ENCODE results near the gene FZR1.

Gene FZR1

GRCh38 chr19:3478409-3479176 lies 27.5 kb upstream of the FZR1 start:
- Mint-ChIP-seq H3K36me3 (ENCODE audit: insufficient read depth) (peaks cover 9% of the 10 kb centered on the region), H3K4me3 (peak overlapping the region; percentile 68 to 78), H3K27ac (peak overlapping the region; percentile 71 to 72), H3K27me3 (no peaks in the 10 kb centered on the region), H3K4me1 (ENCODE audit: low read depth in 2 of 2) (peaks cover 13 to 17% of the 10 kb centered on the region in 2 donors), H3K9me3 (no peaks in the 10 kb centered on the region)
- ATAC-seq (replicated peaks) (peak; percentile 25), DNase-seq (no peak)

- H3K4me1 Mint-ChIP-seq (ENCODE audit: low read depth in 2 of 2), result peaks cover 13 to 17% of the 10 kb centered on the region in 2 donors
- H3K4me3 Mint-ChIP-seq, result peak overlapping the region; percentile 68 to 78
- no peaks in the 10 kb centered on the region for H3K9me3 Mint-ChIP-seq
- H3K36me3 Mint-ChIP-seq (ENCODE audit: insufficient read depth), result peaks cover 9% of the 10 kb centered on the region
- ATAC-seq (replicated peaks) (peak; percentile 75), DNase-seq (peak; percentile 44 to 53 (median 50))
- H3K27ac Mint-ChIP-seq, result peak overlapping the region; percentile 71 to 72
- no peaks in the 10 kb centered on the region for H3K27me3 Mint-ChIP-seq
Measured at GRCh38 chr19:3479177-3479833, 26.8 kb upstream of the FZR1 start.

- H3K36me3 Mint-ChIP-seq (ENCODE audit: insufficient read depth), result peaks cover 12% of the 10 kb centered on the region
- ATAC-seq (replicated peaks) (peak; percentile 52), DNase-seq (peak in 2 of 3 experiments; percentile 28)
- no peaks in the 10 kb centered on the region for H3K9me3 Mint-ChIP-seq
- peak overlapping the region in 1 of 2 donors; percentile 68 for H3K4me3 Mint-ChIP-seq
- H3K27ac Mint-ChIP-seq, result peak overlapping the region in 1 of 2 donors; percentile 71
- no peaks in the 10 kb centered on the region for H3K27me3 Mint-ChIP-seq
- H3K4me1 Mint-ChIP-seq (ENCODE audit: low read depth in 2 of 2), result peaks cover 13 to 17% of the 10 kb centered on the region in 2 donors
Measured at GRCh38 chr19:3479834-3480215, 26.3 kb upstream of the FZR1 start.

GRCh38 chr19:3480383-3481091 lies 25.6 kb upstream of the FZR1 start, which contains the start of gene SMIM24:
Gene SMIM24, minus strand, starts transcription at chr19:3480525. Its CDS starts 62 bp downstream, at chr19:3480463.
- peak within 1 kb of the TSS in 1 of 2 donors; percentile 71 for H3K27ac Mint-ChIP-seq
- no peaks in the 10 kb centered on the region for H3K9me3 Mint-ChIP-seq
- peaks cover 13 to 17% of the 10 kb centered on the region in 2 donors for H3K4me1 Mint-ChIP-seq (ENCODE audit: low read depth in 2 of 2)
- peaks cover 12% of the 10 kb centered on the region for H3K36me3 Mint-ChIP-seq (ENCODE audit: insufficient read depth)
- no peak for DNase-seq
- peak within 1 kb of the TSS; percentile 68 to 78 for H3K4me3 Mint-ChIP-seq
- H3K27me3 Mint-ChIP-seq, result no peaks in the 10 kb centered on the region
- ATAC-seq (replicated peaks), result no peak

GRCh38 chr19:3481241-3482090 lies 24.6 kb upstream of the FZR1 start:
- peaks cover 13 to 17% of the 10 kb centered on the region in 2 donors for H3K4me1 Mint-ChIP-seq (ENCODE audit: low read depth in 2 of 2)
- DNase-seq, result no peak
- no peak for ATAC-seq (replicated peaks)
- H3K9me3 Mint-ChIP-seq, result no peaks in the 10 kb centered on the region
- H3K36me3 Mint-ChIP-seq (ENCODE audit: insufficient read depth), result peaks cover 12% of the 10 kb centered on the region
- no peaks in the 10 kb centered on the region for H3K27me3 Mint-ChIP-seq
- no peak overlapping the region for H3K27ac Mint-ChIP-seq
- H3K4me3 Mint-ChIP-seq, result no peak overlapping the region

- H3K4me3 Mint-ChIP-seq, result no peak overlapping the region
- peaks cover 13 to 17% of the 10 kb centered on the region in 2 donors for H3K4me1 Mint-ChIP-seq (ENCODE audit: low read depth in 2 of 2)
Measured at GRCh38 chr19:3482507-3483225, 23.4 kb upstream of the FZR1 start.

GRCh38 chr19:3483226-3483628 lies 22.9 kb upstream of the FZR1 start, which contains the start of gene SMIM44:
Gene SMIM44, minus strand, starts transcription at chr19:3483441. Its CDS starts 38 bp downstream, at chr19:3483403.
- no peaks in the 10 kb centered on the region for H3K9me3 Mint-ChIP-seq
- H3K4me3 Mint-ChIP-seq, result no peak within 1 kb of the TSS
- peaks cover 9 to 13% of the 10 kb centered on the region in 2 donors for H3K4me1 Mint-ChIP-seq (ENCODE audit: low read depth in 2 of 2)
- no peaks in the 10 kb centered on the region for H3K27me3 Mint-ChIP-seq
- H3K36me3 Mint-ChIP-seq (ENCODE audit: insufficient read depth), result peaks cover 12% of the 10 kb centered on the region
- no peak for ATAC-seq (replicated peaks)
- DNase-seq, result no peak
- H3K27ac Mint-ChIP-seq, result no peak within 1 kb of the TSS

More at GRCh38 chr19:3482507-3483225, 23.4 kb upstream of the FZR1 start:
- DNase-seq, result no peak
- no peaks in the 10 kb centered on the region for H3K9me3 Mint-ChIP-seq
- peaks cover 12% of the 10 kb centered on the region for H3K36me3 Mint-ChIP-seq (ENCODE audit: insufficient read depth)
- no peaks in the 10 kb centered on the region for H3K27me3 Mint-ChIP-seq
- no peak for ATAC-seq (replicated peaks)
- H3K27ac Mint-ChIP-seq, result no peak overlapping the region

- no peak overlapping the region for H3K4me3 Mint-ChIP-seq
- H3K27me3 Mint-ChIP-seq, result no peaks in the 10 kb centered on the region
- no peak overlapping the region for H3K27ac Mint-ChIP-seq
- H3K9me3 Mint-ChIP-seq, result no peaks in the 10 kb centered on the region
- no peaks in the 10 kb centered on the region for H3K4me1 Mint-ChIP-seq (ENCODE audit: low read depth in 2 of 2)
- DNase-seq (no peak), ATAC-seq (replicated peaks) (no peak)
- peaks cover 24% of the 10 kb centered on the region for H3K36me3 Mint-ChIP-seq (ENCODE audit: insufficient read depth)
Measured at GRCh38 chr19:3491396-3492119, 14.6 kb upstream of the FZR1 start.

GRCh38 chr19:3492131-3492839 lies 13.8 kb upstream of the FZR1 start:
- H3K9me3 Mint-ChIP-seq, result no peaks in the 10 kb centered on the region
- H3K27ac Mint-ChIP-seq, result peak overlapping the region in 1 of 2 donors; percentile 72
- peaks cover 24% of the 10 kb centered on the region for H3K36me3 Mint-ChIP-seq (ENCODE audit: insufficient read depth)
- no peaks in the 10 kb centered on the region for H3K27me3 Mint-ChIP-seq
- peaks cover 0 to 3% of the 10 kb centered on the region in 2 donors for H3K4me1 Mint-ChIP-seq (ENCODE audit: low read depth in 2 of 2)
- ATAC-seq (replicated peaks) (no peak), DNase-seq (no peak)
- no peak overlapping the region for H3K4me3 Mint-ChIP-seq

GRCh38 chr19:3492919-3493318 lies 13.2 kb upstream of the FZR1 start:
- no peaks in the 10 kb centered on the region for H3K9me3 Mint-ChIP-seq
- no peak for DNase-seq
- peaks cover 0 to 4% of the 10 kb centered on the region in 2 donors for H3K4me1 Mint-ChIP-seq (ENCODE audit: low read depth in 2 of 2)
- no peak overlapping the region for H3K4me3 Mint-ChIP-seq
- peak overlapping the region; percentile 65 to 72 for H3K27ac Mint-ChIP-seq
- peaks cover 25% of the 10 kb centered on the region for H3K36me3 Mint-ChIP-seq (ENCODE audit: insufficient read depth)
- no peak for ATAC-seq (replicated peaks)
- no peaks in the 10 kb centered on the region for H3K27me3 Mint-ChIP-seq

GRCh38 chr19:3493651-3494050 lies 12.5 kb upstream of the FZR1 start:
- no peaks in the 10 kb centered on the region for H3K27me3 Mint-ChIP-seq
- peak overlapping the region in 1 of 2 donors; percentile 65 for H3K27ac Mint-ChIP-seq
- peaks cover 0 to 5% of the 10 kb centered on the region in 2 donors for H3K4me1 Mint-ChIP-seq (ENCODE audit: low read depth in 2 of 2)
- H3K9me3 Mint-ChIP-seq, result no peaks in the 10 kb centered on the region
- DNase-seq (no peak), ATAC-seq (replicated peaks) (no peak)
- peaks cover 27% of the 10 kb centered on the region for H3K36me3 Mint-ChIP-seq (ENCODE audit: insufficient read depth)
- peak overlapping the region in 1 of 2 donors; percentile 22 for H3K4me3 Mint-ChIP-seq

Measured in effector memory CD8-positive, alpha-beta T cell (primary cell).